Gastrocnemius medialis (tissue), 4 donors: ENCODE results near the gene SLC22A4.

Experiments
- CTCF ChIP-seq, 5 experiments: fragments of 450-650 bp in 3 of 5; fragments of 200-600 bp in 2 of 5; sonication (generic) in 2 of 5; IDR thresholded peaks in 4 of 5; conservative IDR thresholded peaks in 1 of 5; 1 replicate in 4 of 5; 2 replicates in 1 of 5; pipeline ENCODE4 v1.5.1; 2016 to 2019; ENCODE audit warnings: antibody characterized with exemption in 5 of 5, mild to moderate bottlenecking in 3 of 5, moderate library complexity in 3 of 5
- POLR2A ChIP-seq, 2 donors: fragments of 450-650 bp; IDR thresholded peaks; one replicate each; pipeline ENCODE4 v1.6.1; 2017; ENCODE audit warnings: antibody characterized with exemption in 2 of 2, mild to moderate bottlenecking in 2 of 2, moderate library complexity in 2 of 2

GRCh38 chr5:132296412-132297016 is 2.3 kb downstream of the SLC22A4 start:
- TF ChIP-seq CTCF (IDR thresholded peaks at IDR 0.05 in 4 of 5, conservative IDR thresholded peaks at IDR 0.05 in 1 of 5) (no peak), POLR2A (IDR thresholded peaks at IDR 0.05) (no peak)
